ENCODE data around the gene PGBD5.

PGBD5 gene

GRCh38 chr1:230342699-230343098, 83.4 kb downstream of the PGBD5 start:
- no peaks in the 10 kb centered on the region for H3K9me3 ChIP-seq (ENCODE audit: control insufficient read depth, low read length)
- no peaks in the 10 kb centered on the region for H3K36me3 ChIP-seq (ENCODE audit: control insufficient read depth, insufficient read depth, low read length)
- no peak for DNase-seq
- no peak overlapping the region for H3K27ac ChIP-seq (ENCODE audit: insufficient read depth, low read length, poor library complexity, severe bottlenecking)
- no peaks in the 10 kb centered on the region for H3K4me1 ChIP-seq (ENCODE audit: control insufficient read depth, insufficient read depth, low read length, poor library complexity, severe bottlenecking)
- no peak overlapping the region for H3K4me3 ChIP-seq (ENCODE audit: insufficient read depth, low read depth, low read length, poor library complexity, severe bottlenecking)
- no peaks in the 10 kb centered on the region for H3K27me3 ChIP-seq (replicated peaks; ENCODE audit: control insufficient read depth, insufficient read depth, low read length, poor library complexity, severe bottlenecking)

GRCh38 chr1:230342019-230342418, 84.1 kb downstream of the PGBD5 start:
- no peak overlapping the region for H3K27ac ChIP-seq (ENCODE audit: insufficient read depth, low read length, poor library complexity, severe bottlenecking)
- no peak for DNase-seq
- no peaks in the 10 kb centered on the region for H3K9me3 ChIP-seq (ENCODE audit: control insufficient read depth, low read length)
- no peak overlapping the region for H3K4me3 ChIP-seq (ENCODE audit: insufficient read depth, low read depth, low read length, poor library complexity, severe bottlenecking)
- H3K4me1 ChIP-seq (ENCODE audit: control insufficient read depth, insufficient read depth, low read length, poor library complexity, severe bottlenecking) = no peaks in the 10 kb centered on the region
- H3K27me3 ChIP-seq (replicated peaks; ENCODE audit: control insufficient read depth, insufficient read depth, low read length, poor library complexity, severe bottlenecking) = no peaks in the 10 kb centered on the region
- H3K36me3 ChIP-seq (ENCODE audit: control insufficient read depth, insufficient read depth, low read length) = no peaks in the 10 kb centered on the region

DNA sequence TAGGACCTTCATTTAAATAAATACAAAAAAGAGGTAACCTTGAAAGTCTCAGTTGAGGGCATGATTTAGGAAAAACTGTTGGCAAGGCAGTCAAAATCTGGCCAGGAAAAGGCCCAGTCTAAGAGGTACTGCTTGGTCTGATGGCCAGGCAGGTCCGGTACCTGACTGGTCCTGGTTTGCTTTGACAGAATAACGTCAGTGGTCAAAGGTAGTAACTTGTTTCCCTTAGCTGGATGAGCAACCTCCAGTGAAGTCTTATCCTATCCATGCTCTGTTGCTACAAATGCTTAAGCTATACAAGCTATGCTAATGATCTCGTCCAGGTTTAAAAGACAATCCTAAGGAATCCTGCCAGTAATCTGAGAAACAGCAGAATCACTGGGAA, 85.0 kb downstream of the PGBD5 start:
- Histone ChIP-seq H3K27me3 (replicated peaks; ENCODE audit: control insufficient read depth, insufficient read depth, low read length, poor library complexity, severe bottlenecking) (no peaks in the 10 kb centered on the region), H3K4me3 (ENCODE audit: insufficient read depth, low read depth, low read length, poor library complexity, severe bottlenecking) (no peak overlapping the region), H3K4me1 (ENCODE audit: control insufficient read depth, insufficient read depth, low read length, poor library complexity, severe bottlenecking) (no peaks in the 10 kb centered on the region), H3K27ac (ENCODE audit: insufficient read depth, low read length, poor library complexity, severe bottlenecking) (no peak overlapping the region), H3K9me3 (ENCODE audit: control insufficient read depth, low read length) (no peaks in the 10 kb centered on the region), H3K36me3 (ENCODE audit: control insufficient read depth, insufficient read depth, low read length) (no peaks in the 10 kb centered on the region)
- DNase-seq = no peak

DNA sequence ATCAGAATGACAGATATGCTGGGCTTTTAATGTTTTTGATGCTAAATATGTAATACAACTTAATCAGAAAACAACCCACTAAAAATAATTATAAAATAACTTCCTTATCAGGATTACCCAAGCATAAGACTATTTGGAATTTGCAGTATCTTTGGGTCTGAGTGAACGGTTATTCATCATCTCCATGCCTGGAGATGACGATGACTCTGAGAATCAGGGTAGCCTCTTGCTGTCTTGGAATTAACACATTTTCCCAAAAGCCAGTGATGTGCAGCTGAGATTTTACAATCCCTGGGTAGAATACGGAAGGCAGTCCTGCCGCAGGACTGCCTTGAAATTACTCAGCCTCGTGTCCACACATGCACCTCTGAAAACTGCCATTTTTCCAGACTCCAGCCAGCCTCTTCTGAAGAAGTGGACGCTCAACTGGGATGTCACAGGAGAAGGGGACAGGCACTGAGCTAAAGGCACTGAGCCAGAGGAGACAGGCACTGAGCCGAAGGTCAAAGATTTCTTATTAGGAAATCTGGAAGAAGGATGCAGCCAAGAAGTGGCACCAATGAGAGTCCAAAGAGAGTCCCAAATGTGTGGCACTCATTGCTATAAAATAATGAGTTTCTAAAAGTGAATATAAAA, 85.5 kb downstream of the PGBD5 start:
- Histone ChIP-seq H3K36me3 (ENCODE audit: control insufficient read depth, insufficient read depth, low read length) (no peaks in the 10 kb centered on the region), H3K27ac (ENCODE audit: insufficient read depth, low read length, poor library complexity, severe bottlenecking) (no peak overlapping the region), H3K4me3 (ENCODE audit: insufficient read depth, low read depth, low read length, poor library complexity, severe bottlenecking) (no peak overlapping the region), H3K4me1 (ENCODE audit: control insufficient read depth, insufficient read depth, low read length, poor library complexity, severe bottlenecking) (no peaks in the 10 kb centered on the region), H3K9me3 (ENCODE audit: control insufficient read depth, low read length) (no peaks in the 10 kb centered on the region), H3K27me3 (replicated peaks; ENCODE audit: control insufficient read depth, insufficient read depth, low read length, poor library complexity, severe bottlenecking) (no peaks in the 10 kb centered on the region)
- DNase-seq = no peak

DNA sequence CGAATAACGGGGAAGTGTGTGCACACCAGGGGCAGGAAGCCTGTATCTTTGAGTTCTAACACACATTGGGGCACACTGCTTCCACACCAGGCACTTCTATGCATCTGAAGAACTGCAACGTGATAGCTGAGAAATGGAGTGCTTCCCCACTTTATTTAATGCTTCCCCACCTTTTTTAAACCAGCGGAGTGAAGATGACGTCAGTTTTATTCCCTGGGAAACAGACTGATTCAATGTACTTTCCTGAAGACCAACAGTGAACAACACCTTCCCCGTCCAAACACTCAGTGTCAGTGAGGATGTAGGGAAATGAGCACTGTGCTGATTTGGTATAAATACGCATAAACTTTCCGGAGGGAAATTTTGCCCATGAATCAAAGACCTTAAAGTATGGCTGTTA, 87.1 kb downstream of the PGBD5 start:
- Histone ChIP-seq H3K4me3 (ENCODE audit: insufficient read depth, low read depth, low read length, poor library complexity, severe bottlenecking) (no peak overlapping the region), H3K9me3 (ENCODE audit: control insufficient read depth, low read length) (no peaks in the 10 kb centered on the region), H3K4me1 (ENCODE audit: control insufficient read depth, insufficient read depth, low read length, poor library complexity, severe bottlenecking) (no peaks in the 10 kb centered on the region), H3K27me3 (replicated peaks; ENCODE audit: control insufficient read depth, insufficient read depth, low read length, poor library complexity, severe bottlenecking) (no peaks in the 10 kb centered on the region), H3K36me3 (ENCODE audit: control insufficient read depth, insufficient read depth, low read length) (no peaks in the 10 kb centered on the region), H3K27ac (ENCODE audit: insufficient read depth, low read length, poor library complexity, severe bottlenecking) (no peak overlapping the region)
- no peak for DNase-seq

DNA sequence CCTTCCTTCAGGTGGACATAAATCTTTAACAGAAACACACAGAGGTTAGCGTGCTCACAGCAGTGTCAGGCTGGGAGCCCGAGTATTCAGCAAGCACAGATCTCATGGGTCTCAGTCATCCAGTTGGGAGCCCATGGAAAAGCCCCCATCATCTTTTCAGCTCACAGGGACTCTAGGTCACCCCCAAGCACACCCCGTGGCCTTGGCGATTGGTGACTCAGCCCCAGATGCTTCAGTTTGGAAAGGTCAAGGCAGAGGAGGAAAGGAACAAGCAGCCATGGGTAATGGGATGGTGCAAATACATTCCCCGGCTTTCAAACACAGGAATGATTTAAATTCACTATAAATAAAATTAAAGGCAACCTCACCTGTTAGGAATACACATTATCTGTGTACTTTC, 88.9 kb downstream of the PGBD5 start:
- H3K27me3 ChIP-seq (replicated peaks; ENCODE audit: control insufficient read depth, insufficient read depth, low read length, poor library complexity, severe bottlenecking) = no peaks in the 10 kb centered on the region
- no peak overlapping the region for H3K27ac ChIP-seq (ENCODE audit: insufficient read depth, low read length, poor library complexity, severe bottlenecking)
- no peak overlapping the region for H3K4me3 ChIP-seq (ENCODE audit: insufficient read depth, low read depth, low read length, poor library complexity, severe bottlenecking)
- no peak for DNase-seq
- no peaks in the 10 kb centered on the region for H3K36me3 ChIP-seq (ENCODE audit: control insufficient read depth, insufficient read depth, low read length)
- no peaks in the 10 kb centered on the region for H3K9me3 ChIP-seq (ENCODE audit: control insufficient read depth, low read length)
- no peaks in the 10 kb centered on the region for H3K4me1 ChIP-seq (ENCODE audit: control insufficient read depth, insufficient read depth, low read length, poor library complexity, severe bottlenecking)

- Histone ChIP-seq H3K27me3 (replicated peaks; ENCODE audit: control insufficient read depth, insufficient read depth, low read length, poor library complexity, severe bottlenecking) (no peaks in the 10 kb centered on the region), H3K4me3 (ENCODE audit: insufficient read depth, low read depth, low read length, poor library complexity, severe bottlenecking) (no peak overlapping the region), H3K4me1 (ENCODE audit: control insufficient read depth, insufficient read depth, low read length, poor library complexity, severe bottlenecking) (no peaks in the 10 kb centered on the region), H3K27ac (ENCODE audit: insufficient read depth, low read length, poor library complexity, severe bottlenecking) (no peak overlapping the region), H3K36me3 (ENCODE audit: control insufficient read depth, insufficient read depth, low read length) (no peaks in the 10 kb centered on the region), H3K9me3 (ENCODE audit: control insufficient read depth, low read length) (no peaks in the 10 kb centered on the region)
- DNase-seq = no peak
Measured at GRCh38 chr1:230335861-230336522, 90.1 kb downstream of the PGBD5 start.

GRCh38 chr1:230334447-230334837, 91.7 kb downstream of the PGBD5 start:
- no peaks in the 10 kb centered on the region for H3K9me3 ChIP-seq (ENCODE audit: control insufficient read depth, low read length)
- DNase-seq = no peak
- no peaks in the 10 kb centered on the region for H3K36me3 ChIP-seq (ENCODE audit: control insufficient read depth, insufficient read depth, low read length)
- H3K4me1 ChIP-seq (ENCODE audit: control insufficient read depth, insufficient read depth, low read length, poor library complexity, severe bottlenecking) = no peaks in the 10 kb centered on the region
- H3K27ac ChIP-seq (ENCODE audit: insufficient read depth, low read length, poor library complexity, severe bottlenecking) = no peak overlapping the region
- H3K27me3 ChIP-seq (replicated peaks; ENCODE audit: control insufficient read depth, insufficient read depth, low read length, poor library complexity, severe bottlenecking) = no peaks in the 10 kb centered on the region
- no peak overlapping the region for H3K4me3 ChIP-seq (ENCODE audit: insufficient read depth, low read depth, low read length, poor library complexity, severe bottlenecking)

- DNase-seq = no peak
- no peaks in the 10 kb centered on the region for H3K27me3 ChIP-seq (replicated peaks; ENCODE audit: control insufficient read depth, insufficient read depth, low read length, poor library complexity, severe bottlenecking)
- no peak overlapping the region for H3K27ac ChIP-seq (ENCODE audit: insufficient read depth, low read length, poor library complexity, severe bottlenecking)
- no peak overlapping the region for H3K4me3 ChIP-seq (ENCODE audit: insufficient read depth, low read depth, low read length, poor library complexity, severe bottlenecking)
- no peaks in the 10 kb centered on the region for H3K4me1 ChIP-seq (ENCODE audit: control insufficient read depth, insufficient read depth, low read length, poor library complexity, severe bottlenecking)
- H3K9me3 ChIP-seq (ENCODE audit: control insufficient read depth, low read length) = no peaks in the 10 kb centered on the region
- H3K36me3 ChIP-seq (ENCODE audit: control insufficient read depth, insufficient read depth, low read length) = no peaks in the 10 kb centered on the region
Measured at GRCh38 chr1:230333590-230334446, 92.3 kb downstream of the PGBD5 start.

DNA sequence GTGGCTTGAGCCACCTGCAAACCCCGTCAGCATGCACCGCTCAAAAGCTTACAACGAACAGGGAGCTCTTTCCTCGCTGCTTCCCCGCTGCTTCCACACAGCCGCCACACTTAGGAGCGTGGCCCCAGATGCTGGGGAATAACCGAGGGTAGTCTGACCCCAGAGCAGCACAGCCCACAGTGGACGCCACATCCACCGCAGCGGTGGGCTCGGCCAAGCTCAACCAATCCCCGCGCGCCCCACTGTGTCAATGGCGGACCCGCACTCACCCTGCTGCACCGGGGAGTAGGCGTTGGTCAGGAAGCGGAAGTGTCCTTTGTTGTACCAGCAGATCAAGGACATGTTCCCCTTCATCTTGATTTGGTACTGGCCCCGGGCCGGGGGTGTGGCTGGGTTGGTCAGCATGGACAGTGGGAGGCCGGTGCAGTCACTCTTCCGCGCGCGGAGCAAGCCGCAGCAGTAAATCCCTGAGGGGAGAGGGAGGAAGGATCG, 93.5 kb downstream of the PGBD5 start:
- Histone ChIP-seq H3K4me3 (ENCODE audit: insufficient read depth, low read depth, low read length, poor library complexity, severe bottlenecking) (no peak overlapping the region), H3K27ac (ENCODE audit: insufficient read depth, low read length, poor library complexity, severe bottlenecking) (no peak overlapping the region), H3K9me3 (ENCODE audit: control insufficient read depth, low read length) (no peaks in the 10 kb centered on the region), H3K36me3 (ENCODE audit: control insufficient read depth, insufficient read depth, low read length) (no peaks in the 10 kb centered on the region), H3K4me1 (ENCODE audit: control insufficient read depth, insufficient read depth, low read length, poor library complexity, severe bottlenecking) (no peaks in the 10 kb centered on the region), H3K27me3 (replicated peaks; ENCODE audit: control insufficient read depth, insufficient read depth, low read length, poor library complexity, severe bottlenecking) (no peaks in the 10 kb centered on the region)
- no peak for DNase-seq

All from effector memory CD4-positive, alpha-beta T cell (primary cell).